Testis (tissue), 3 donors: ENCODE results near the gene NDST4. TPM values are rescaled to one million over a fixed set of nuclear protein-coding genes. Genes with fewer than 3 reads are reported as not detected.

Experiments
- DNase-seq: peaks from one replicate; pipeline ENCODE4 v3.0.0-alpha.2; 2019
- H3K27ac ChIP-seq, 2 donors: fragments of 200-600 bp; sonication (generic); one replicate each; pipeline ENCODE4 v1.5.1; 2019
- H3K27me3 ChIP-seq: fragments of 200-600 bp; sonication (generic); one replicate; pipeline ENCODE4 v1.5.1; 2019
- H3K36me3 ChIP-seq: fragments of 200-600 bp; sonication (generic); one replicate; pipeline ENCODE4 v1.5.1; 2017; ENCODE audit warnings: low read depth; ENCODE audit errors: missing control alignments
- H3K4me1 ChIP-seq: fragments of 200-600 bp; sonication (generic); one replicate; pipeline ENCODE4 v1.5.1; 2019
- H3K4me3 ChIP-seq, 2 donors: fragments of 200-600 bp; sonication (generic); one replicate each; pipeline ENCODE4 v1.5.1; 2017 to 2019
- H3K9me3 ChIP-seq: fragments of 200-600 bp; sonication (generic); one replicate; pipeline ENCODE4 v1.5.1; 2017
- POLR2A ChIP-seq: fragments of 450-650 bp; IDR thresholded peaks from one replicate; pipeline ENCODE4 v1.6.1; 2017; ENCODE audit warnings: antibody characterized with exemption, mild to moderate bottlenecking, moderate library complexity
- WGBS, 2 donors: methylation state at CpG; one replicate each; pipeline ENCODE4 v1.1.5; 2018; 5-methylcytosine and 5-hydroxymethylcytosine counted together
- intact Hi-C: fragments of 100-400 bp; cut with DNase I; formaldehyde crosslinking; loops from one replicate; pipeline ENCODE4 v1.15.1; 2023; ENCODE audit warnings: low total_unique reads
- polyA plus RNA-seq: library from polyadenylated mRNA; stranded (reverse); fragments of 350-450 nt; fragmentation: Illumina TruSeq; extraction: RNeasy Lipid Tissue Mini Kit (QIAGEN cat#74804); gene quantifications from one replicate; pipeline ENCODE4 v1.2.3, GENCODE V29; 2014; ENCODE audit warnings: low read depth, low replicate concordance; ENCODE audit not compliant: insufficient read depth
- total RNA-seq, 2 donors: library from RNA; depleted of rRNA; stranded (reverse); fragments of >200 nt; gene quantifications; one replicate each; pipeline ENCODE4 v1.2.3, GENCODE V29; 2016
- TF ChIP-seq, protein P1 (sequence below), 3 experiments: fragments of 450-650 bp in 2 of 3; fragments of 200-600 bp in 1 of 3; sonication (generic) in 1 of 3; IDR thresholded peaks; one replicate each; pipeline ENCODE4 v1.5.1; 2016 to 2019; ENCODE audit warnings: antibody characterized with exemption in 3 of 3, mild to moderate bottlenecking in 2 of 3, moderate library complexity in 1 of 3

Gene NDST4
- total and polyA plus RNA-seq, 3 donors from 2014 or later, result 0.41 to 0.99 (median 0.55) TPM

DNA sequence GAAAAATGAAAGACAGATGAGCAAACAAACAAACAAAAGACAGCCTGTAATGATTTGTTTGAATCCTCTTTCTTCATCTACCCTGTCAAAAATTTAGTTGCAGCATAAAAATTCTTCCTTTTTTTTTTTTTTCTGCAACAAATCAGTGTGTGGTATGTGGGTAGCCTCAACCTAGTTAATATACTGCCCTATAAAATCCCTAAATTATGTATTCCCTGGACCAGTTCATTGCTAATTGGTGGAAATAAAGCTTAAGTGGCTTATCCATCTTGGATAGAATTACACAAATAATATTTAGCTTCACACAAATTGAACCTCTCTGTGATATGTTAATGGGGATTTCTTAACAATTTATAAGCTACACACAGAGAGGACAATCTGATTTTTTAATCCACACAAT lies 208.4 kb downstream of the NDST4 start:
- Histone ChIP-seq H3K27me3 (no peaks in the 10 kb centered on the region), H3K9me3 (no peaks in the 10 kb centered on the region), H3K4me3 (no peak overlapping the region), H3K27ac (no peak overlapping the region), H3K4me1 (no peaks in the 10 kb centered on the region), H3K36me3 (no peaks in the 10 kb centered on the region)
- DNase-seq, result no peak
- TF ChIP-seq, protein P1, sequence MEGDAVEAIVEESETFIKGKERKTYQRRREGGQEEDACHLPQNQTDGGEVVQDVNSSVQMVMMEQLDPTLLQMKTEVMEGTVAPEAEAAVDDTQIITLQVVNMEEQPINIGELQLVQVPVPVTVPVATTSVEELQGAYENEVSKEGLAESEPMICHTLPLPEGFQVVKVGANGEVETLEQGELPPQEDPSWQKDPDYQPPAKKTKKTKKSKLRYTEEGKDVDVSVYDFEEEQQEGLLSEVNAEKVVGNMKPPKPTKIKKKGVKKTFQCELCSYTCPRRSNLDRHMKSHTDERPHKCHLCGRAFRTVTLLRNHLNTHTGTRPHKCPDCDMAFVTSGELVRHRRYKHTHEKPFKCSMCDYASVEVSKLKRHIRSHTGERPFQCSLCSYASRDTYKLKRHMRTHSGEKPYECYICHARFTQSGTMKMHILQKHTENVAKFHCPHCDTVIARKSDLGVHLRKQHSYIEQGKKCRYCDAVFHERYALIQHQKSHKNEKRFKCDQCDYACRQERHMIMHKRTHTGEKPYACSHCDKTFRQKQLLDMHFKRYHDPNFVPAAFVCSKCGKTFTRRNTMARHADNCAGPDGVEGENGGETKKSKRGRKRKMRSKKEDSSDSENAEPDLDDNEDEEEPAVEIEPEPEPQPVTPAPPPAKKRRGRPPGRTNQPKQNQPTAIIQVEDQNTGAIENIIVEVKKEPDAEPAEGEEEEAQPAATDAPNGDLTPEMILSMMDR (IDR thresholded peaks at IDR 0.05), result no peak
- TF ChIP-seq POLR2A, result no peak
- intact Hi-C loops, result no loop called here

DNA sequence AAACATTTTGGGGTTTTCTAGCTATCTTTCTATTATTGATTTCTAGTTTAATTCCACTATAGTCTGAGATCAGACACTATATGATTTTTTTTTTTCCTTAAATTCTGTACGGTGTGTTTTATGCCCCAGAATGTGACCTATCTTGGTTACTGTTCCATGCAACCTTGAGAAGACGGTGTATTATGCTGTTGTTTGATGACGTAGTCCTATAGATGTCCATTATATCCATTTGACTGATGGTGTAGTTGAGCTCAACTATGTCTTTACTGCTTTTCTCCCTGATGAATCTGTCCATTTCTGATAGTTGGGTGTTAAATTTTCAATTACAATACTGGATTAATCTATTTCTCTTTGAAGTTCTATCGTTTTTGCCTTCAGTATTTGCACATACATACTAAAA lies 212.5 kb downstream of the NDST4 start:
- DNase-seq, result no peak
- H3K27ac ChIP-seq, result no peak overlapping the region
- intact Hi-C loops, result no loop called here
- no peak for TF ChIP-seq POLR2A
- TF ChIP-seq, protein P1 (IDR thresholded peaks at IDR 0.05), result no peak
- no peaks in the 10 kb centered on the region for H3K36me3 ChIP-seq
- 84 to 91% methylated on average over 4 of the region's 4 CpGs for WGBS, 2 donors
- H3K27me3 ChIP-seq, result no peaks in the 10 kb centered on the region
- H3K9me3 ChIP-seq, result no peaks in the 10 kb centered on the region
- no peaks in the 10 kb centered on the region for H3K4me1 ChIP-seq
- H3K4me3 ChIP-seq, result no peak overlapping the region

DNA sequence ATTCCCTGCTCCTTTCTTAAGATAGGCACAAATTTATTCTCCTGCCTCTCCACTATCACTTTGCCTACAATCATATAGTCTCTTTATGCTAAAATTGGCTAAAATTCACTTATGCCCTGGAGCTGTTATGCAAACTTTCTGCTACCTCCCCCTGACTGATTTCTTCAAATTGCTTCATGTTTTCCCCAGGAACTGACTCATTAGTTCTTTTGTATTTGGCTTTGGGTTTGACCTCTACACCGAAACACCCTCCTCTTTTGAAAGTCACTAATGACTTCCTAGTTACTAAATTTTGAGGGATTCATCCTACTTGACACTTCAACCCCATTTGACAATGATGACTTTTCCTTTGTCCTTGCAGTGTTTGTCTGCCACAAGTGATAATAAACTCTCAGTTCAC lies 222.6 kb downstream of the NDST4 start:
- intact Hi-C loops, result no loop called here
- no peaks in the 10 kb centered on the region for H3K27me3 ChIP-seq
- no peak overlapping the region for H3K27ac ChIP-seq
- no peak overlapping the region for H3K4me3 ChIP-seq
- DNase-seq, result no peak
- H3K4me1 ChIP-seq, result no peaks in the 10 kb centered on the region
- 64 to 85% methylated on average over 1 of the region's 1 CpG for WGBS, 2 donors
- H3K36me3 ChIP-seq, result no peaks in the 10 kb centered on the region
- TF ChIP-seq, protein P1 (IDR thresholded peaks at IDR 0.05), result no peak
- TF ChIP-seq POLR2A, result no peak
- H3K9me3 ChIP-seq, result no peaks in the 10 kb centered on the region

DNA sequence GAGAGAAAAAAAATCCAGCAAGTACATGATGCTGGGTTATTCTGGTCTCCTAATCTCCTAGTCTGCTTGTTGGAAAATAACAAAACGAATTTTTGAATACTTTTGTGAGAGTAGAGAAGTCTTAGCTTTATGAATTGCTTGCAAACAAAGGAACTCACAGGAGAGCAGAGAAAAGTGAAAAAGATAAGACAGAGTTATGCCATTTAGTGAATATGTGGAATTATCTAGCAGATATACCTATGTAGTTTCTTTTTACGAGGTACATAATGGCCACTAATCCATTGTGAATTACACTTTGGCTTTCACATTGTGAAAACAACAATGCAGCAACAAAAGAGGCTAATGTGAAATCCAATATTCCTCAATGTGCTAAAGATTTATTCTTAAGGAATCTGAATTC lies 226.7 kb downstream of the NDST4 start:
- Histone ChIP-seq H3K36me3 (no peaks in the 10 kb centered on the region), H3K27me3 (no peaks in the 10 kb centered on the region), H3K4me3 (no peak overlapping the region), H3K4me1 (no peaks in the 10 kb centered on the region), H3K27ac (no peak overlapping the region), H3K9me3 (no peaks in the 10 kb centered on the region)
- TF ChIP-seq, protein P1 (IDR thresholded peaks at IDR 0.05), result no peak
- no peak for TF ChIP-seq POLR2A
- intact Hi-C loops, result no loop called here
- no peak for DNase-seq
- 61% methylated on average over 2 of the region's 2 CpGs for WGBS, 2 donors

DNA sequence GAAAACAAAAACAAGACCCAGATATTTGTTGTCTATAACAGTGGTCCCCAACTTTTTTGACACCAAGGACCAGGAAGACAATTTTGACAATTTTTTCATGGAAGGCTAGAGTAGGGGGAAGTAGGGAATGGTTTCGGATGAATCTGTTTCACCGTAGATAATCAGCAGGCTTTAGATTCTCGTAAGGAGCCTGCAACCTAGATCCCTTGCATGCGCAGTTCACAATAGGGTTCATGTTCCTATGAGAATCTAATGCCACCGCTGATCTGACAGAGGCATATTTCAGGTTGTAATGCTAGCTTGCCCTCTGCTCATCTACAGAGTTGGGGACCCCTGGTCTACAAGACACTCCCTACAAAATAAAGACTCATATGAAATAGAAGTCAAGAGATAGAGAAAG lies 229.8 kb downstream of the NDST4 start:
- Histone ChIP-seq H3K27me3 (no peaks in the 10 kb centered on the region), H3K27ac (no peak overlapping the region), H3K9me3 (no peaks in the 10 kb centered on the region), H3K36me3 (no peaks in the 10 kb centered on the region), H3K4me3 (no peak overlapping the region), H3K4me1 (no peaks in the 10 kb centered on the region)
- 90 to 96% methylated on average over 5 of the region's 5 CpGs for WGBS, 2 donors
- DNase-seq, result no peak
- intact Hi-C loops, result no loop called here
- TF ChIP-seq POLR2A, result no peak
- TF ChIP-seq, protein P1 (IDR thresholded peaks at IDR 0.05), result no peak
